Esophagus muscularis mucosa (tissue), 4 donors: ENCODE data around the gene HES2. TPM values are rescaled to one million over a fixed set of nuclear protein-coding genes. Genes with fewer than 3 reads are reported as not detected.

Experiments used
- DNase-seq: peaks from one replicate; pipeline ENCODE4 v3.0.0-alpha.2; 2017; ENCODE audit errors: extremely low spot score
- H3K27ac ChIP-seq, 4 donors: fragments of 200-600 bp; sonication (generic); replicated peaks in 1 of 4; 1 replicate in 3 of 4; 2 replicates in 1 of 4; pipeline ENCODE4 v1.5.1; 2016 to 2019; ENCODE audit warnings: mild to moderate bottlenecking in 1 of 4
- H3K27me3 ChIP-seq, 4 donors: fragments of 200-600 bp; sonication (generic); one replicate each; pipeline versions ENCODE4 v1.5.1 to v1.6.0; 2016 to 2019
- H3K36me3 ChIP-seq, 4 donors: fragments of 200-600 bp; sonication (generic); one replicate each; pipeline ENCODE4 v1.5.1; 2016 to 2019
- H3K4me1 ChIP-seq, 4 donors: fragments of 200-600 bp; sonication (generic); one replicate each; pipeline ENCODE4 v1.5.1; 2016 to 2019
- H3K4me3 ChIP-seq, 4 donors: fragments of 200-600 bp; sonication (generic); 1 replicate in 2 of 4; 2 replicates in 2 of 4; pipeline ENCODE4 v1.5.1; 2016 to 2019; ENCODE audit warnings: mild to moderate bottlenecking in 4 of 4, moderate library complexity in 1 of 4
- H3K9me3 ChIP-seq, 4 donors: fragments of 200-600 bp; sonication (generic); 1 replicate in 3 of 4; 2 replicates in 1 of 4; pipeline ENCODE4 v1.5.1; 2016 to 2019
- EP300 ChIP-seq: sonication (generic); formaldehyde crosslinking; IDR thresholded peaks from one replicate; pipeline ENCODE4 v1.6.1; 2017; ENCODE audit warnings: antibody characterized with exemption
- POLR2A ChIP-seq: fragments of 450-650 bp; IDR thresholded peaks from one replicate; pipeline ENCODE4 v1.6.1; 2017; ENCODE audit warnings: antibody characterized with exemption, moderate library complexity, mild to moderate bottlenecking, low read depth
- POLR2AphosphoS5 ChIP-seq, 2 donors: sonication (generic); formaldehyde crosslinking; IDR thresholded peaks; one replicate each; pipeline ENCODE4 v1.6.1; 2017; ENCODE audit warnings: antibody characterized with exemption in 2 of 2
- WGBS: methylation state at CpG from one replicate; pipeline ENCODE4 v1.1.5; 2018; 5-methylcytosine and 5-hydroxymethylcytosine counted together
- intact Hi-C: fragments of 100-400 bp; cut with DNase I; formaldehyde crosslinking; loops from one replicate; pipeline ENCODE4 v1.15.1; 2023
- total RNA-seq, 4 donors: library from RNA; depleted of rRNA; stranded (reverse); fragments of >200 nt; gene quantifications; one replicate each; pipeline versions ENCODE4 v1.1.0 to v1.2.1, GENCODE V29; 2016
- TF ChIP-seq, protein P1 (sequence below), 3 experiments: fragments of 200-600 bp in 2 of 3; fragments of 450-650 bp in 1 of 3; sonication (generic) in 2 of 3; IDR thresholded peaks; one replicate each; pipeline ENCODE4 v1.5.1; 2017 to 2019; ENCODE audit warnings: antibody characterized with exemption in 3 of 3, mild to moderate bottlenecking in 2 of 3, moderate library complexity in 1 of 3

The HES2 gene
- total RNA-seq, 4 donors from 2014 or later, result not detected

DNA sequence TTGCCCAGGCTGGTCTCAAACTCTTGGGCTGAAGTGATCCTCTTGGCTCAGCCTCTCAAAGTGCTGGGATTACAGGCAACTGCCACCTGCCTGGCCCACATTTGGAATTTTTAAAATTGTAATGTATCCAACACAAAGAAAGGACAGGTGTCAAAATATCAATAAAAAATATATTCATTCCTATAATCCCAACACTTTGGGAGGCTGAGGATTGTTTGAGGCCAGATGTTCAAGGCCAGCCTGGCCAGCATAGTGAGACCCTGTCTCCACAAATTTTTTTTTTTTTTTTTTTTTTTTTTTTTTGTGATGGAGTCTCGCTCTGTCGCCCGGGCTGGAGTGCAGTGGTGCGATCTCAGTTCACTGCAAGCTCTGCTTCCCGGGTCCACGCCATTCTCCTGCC is 10.0 kb downstream of the HES2 start:
- Histone ChIP-seq H3K4me1 (peaks cover 0 to 4% (median 0%) of the 10 kb centered on the region in 4 donors), H3K27ac (no peak overlapping the region), H3K36me3 (no peaks in the 10 kb centered on the region), H3K9me3 (no peaks in the 10 kb centered on the region), H3K4me3 (no peak overlapping the region), H3K27me3 (peaks cover 0 to 73% (median 6%) of the 10 kb centered on the region in 4 donors)
- intact Hi-C loops, result no loop called here
- 92% methylated on average over 6 of the region's 6 CpGs for WGBS
- TF ChIP-seq POLR2AphosphoS5 (IDR thresholded peaks at IDR 0.05), result no peak
- no peak for TF ChIP-seq POLR2A
- TF ChIP-seq, protein P1, sequence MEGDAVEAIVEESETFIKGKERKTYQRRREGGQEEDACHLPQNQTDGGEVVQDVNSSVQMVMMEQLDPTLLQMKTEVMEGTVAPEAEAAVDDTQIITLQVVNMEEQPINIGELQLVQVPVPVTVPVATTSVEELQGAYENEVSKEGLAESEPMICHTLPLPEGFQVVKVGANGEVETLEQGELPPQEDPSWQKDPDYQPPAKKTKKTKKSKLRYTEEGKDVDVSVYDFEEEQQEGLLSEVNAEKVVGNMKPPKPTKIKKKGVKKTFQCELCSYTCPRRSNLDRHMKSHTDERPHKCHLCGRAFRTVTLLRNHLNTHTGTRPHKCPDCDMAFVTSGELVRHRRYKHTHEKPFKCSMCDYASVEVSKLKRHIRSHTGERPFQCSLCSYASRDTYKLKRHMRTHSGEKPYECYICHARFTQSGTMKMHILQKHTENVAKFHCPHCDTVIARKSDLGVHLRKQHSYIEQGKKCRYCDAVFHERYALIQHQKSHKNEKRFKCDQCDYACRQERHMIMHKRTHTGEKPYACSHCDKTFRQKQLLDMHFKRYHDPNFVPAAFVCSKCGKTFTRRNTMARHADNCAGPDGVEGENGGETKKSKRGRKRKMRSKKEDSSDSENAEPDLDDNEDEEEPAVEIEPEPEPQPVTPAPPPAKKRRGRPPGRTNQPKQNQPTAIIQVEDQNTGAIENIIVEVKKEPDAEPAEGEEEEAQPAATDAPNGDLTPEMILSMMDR (IDR thresholded peaks at IDR 0.05), result no peak
- TF ChIP-seq EP300, result no peak
- DNase-seq, result no peak

DNA sequence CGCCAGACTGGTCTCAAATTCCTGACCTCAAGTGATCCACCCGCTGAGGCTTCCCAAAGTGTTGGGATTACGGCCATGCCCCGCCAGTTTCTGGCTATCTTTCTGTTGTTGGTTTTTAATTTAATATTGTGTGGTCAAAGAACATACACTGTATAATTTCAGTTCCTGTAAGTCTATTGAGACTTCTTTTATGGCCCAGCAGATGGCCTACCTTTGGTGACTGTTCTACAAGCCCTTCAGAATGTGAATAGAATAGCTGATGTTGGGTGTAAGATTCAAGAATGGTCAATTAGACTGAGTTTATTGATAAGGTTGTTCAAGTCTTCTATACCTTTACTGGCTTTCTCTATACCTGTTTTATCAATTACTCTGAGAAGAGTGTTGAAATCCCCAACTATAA is 10.7 kb downstream of the HES2 start:
- Histone ChIP-seq H3K27ac (no peak overlapping the region), H3K4me3 (no peak overlapping the region), H3K4me1 (no peaks in the 10 kb centered on the region), H3K27me3 (peaks cover 0 to 67% (median 3%) of the 10 kb centered on the region in 4 donors), H3K9me3 (no peaks in the 10 kb centered on the region), H3K36me3 (no peaks in the 10 kb centered on the region)
- intact Hi-C loops, result no loop called here
- WGBS, result 97% methylated on average over 4 of the region's 4 CpGs
- no peak for TF ChIP-seq POLR2A
- TF ChIP-seq POLR2AphosphoS5 (IDR thresholded peaks at IDR 0.05), result no peak
- TF ChIP-seq, protein P1 (IDR thresholded peaks at IDR 0.05), result no peak
- no peak for TF ChIP-seq EP300
- no peak for DNase-seq

DNA sequence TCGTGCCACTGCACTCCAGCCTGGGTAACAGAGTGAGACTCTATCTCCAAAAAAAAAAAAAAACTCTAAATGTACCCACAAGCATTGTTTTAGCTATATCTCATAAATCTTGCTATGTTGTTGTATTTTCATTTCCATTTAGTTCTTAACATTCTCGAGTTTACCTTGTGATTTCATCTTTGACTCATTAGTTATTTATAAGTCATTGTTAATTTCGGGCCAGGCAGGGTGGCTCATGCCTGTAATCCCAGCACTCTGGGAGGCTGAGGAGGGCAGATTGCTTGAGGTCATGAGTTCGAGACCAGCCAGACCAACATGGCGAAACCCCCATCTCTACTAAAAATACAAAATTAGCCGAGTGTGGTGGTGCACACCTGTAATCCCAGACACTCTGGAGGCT is 11.7 kb downstream of the HES2 start:
- Histone ChIP-seq H3K9me3 (no peaks in the 10 kb centered on the region), H3K4me1 (no peaks in the 10 kb centered on the region), H3K36me3 (no peaks in the 10 kb centered on the region), H3K27me3 (peaks cover 0 to 56% (median 2%) of the 10 kb centered on the region in 4 donors), H3K27ac (no peak overlapping the region), H3K4me3 (no peak overlapping the region)
- no peak for DNase-seq
- intact Hi-C loops, result no loop called here
- WGBS, result 84% methylated on average over 6 of the region's 6 CpGs
- TF ChIP-seq EP300, result no peak

DNA sequence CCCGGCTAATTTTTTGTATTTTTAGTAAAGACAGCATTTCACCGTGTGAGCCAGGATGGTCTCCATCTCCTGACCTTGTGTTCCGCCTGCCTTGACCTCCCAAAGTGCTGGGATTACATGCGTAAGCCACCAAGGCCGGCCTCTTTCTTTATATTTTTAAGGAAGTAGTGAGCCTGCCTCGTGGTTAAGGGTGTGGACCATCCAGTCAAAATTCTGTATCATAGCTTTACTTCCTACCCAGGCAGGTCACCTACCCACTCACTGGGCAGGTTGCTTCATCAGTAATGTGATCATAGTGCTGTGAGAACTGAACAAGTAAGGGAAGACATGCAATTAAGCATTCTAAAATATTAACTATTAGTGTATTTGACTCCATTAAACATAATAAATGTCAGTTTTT is 18.0 kb downstream of the HES2 start:
- H3K27ac ChIP-seq, result no peak overlapping the region
- no peaks in the 10 kb centered on the region for H3K36me3 ChIP-seq
- H3K9me3 ChIP-seq, result no peaks in the 10 kb centered on the region
- intact Hi-C loops, result no loop called here
- DNase-seq, result no peak
- 68% methylated on average over 6 of the region's 6 CpGs for WGBS
- H3K4me1 ChIP-seq, result no peaks in the 10 kb centered on the region
- peaks cover 0 to 13% (median 0%) of the 10 kb centered on the region in 4 donors for H3K27me3 ChIP-seq
- TF ChIP-seq, protein P1 (IDR thresholded peaks at IDR 0.05), result no peak
- TF ChIP-seq EP300 (no peak), POLR2A (no peak), POLR2AphosphoS5 (IDR thresholded peaks at IDR 0.05) (no peak)
- H3K4me3 ChIP-seq, result no peak overlapping the region

DNA sequence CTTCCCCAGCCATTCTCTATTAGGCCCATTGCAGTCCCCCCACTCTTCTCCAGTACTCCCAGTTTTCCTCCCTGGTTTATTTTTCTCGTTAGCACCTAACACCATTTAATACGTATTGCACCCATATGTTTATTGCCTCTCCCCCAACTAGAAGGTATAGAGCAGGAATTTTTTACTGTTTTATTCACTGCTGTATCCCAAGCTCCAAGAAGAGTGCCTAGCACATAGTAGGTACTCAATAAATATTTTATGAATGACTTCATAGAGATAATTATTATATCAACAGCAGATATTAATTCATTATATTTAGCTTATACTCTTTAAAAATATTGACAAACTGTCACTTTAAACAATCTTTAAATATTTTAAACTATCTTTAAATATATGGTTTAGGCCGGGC is 20.4 kb downstream of the HES2 start:
- H3K27me3 ChIP-seq, result no peaks in the 10 kb centered on the region
- no peak for TF ChIP-seq EP300
- TF ChIP-seq, protein P1 (IDR thresholded peaks at IDR 0.05), result no peak
- no peak for TF ChIP-seq POLR2AphosphoS5 (IDR thresholded peaks at IDR 0.05)
- no peak for TF ChIP-seq POLR2A
- H3K36me3 ChIP-seq, result no peaks in the 10 kb centered on the region
- H3K4me1 ChIP-seq, result peaks cover under 1 to 9% (median 5%) of the 10 kb centered on the region in 4 donors
- H3K27ac ChIP-seq, result no peak overlapping the region
- DNase-seq, result no peak
- 92% methylated on average over 3 of the region's 3 CpGs for WGBS
- intact Hi-C loops, result no loop called here
- no peaks in the 10 kb centered on the region for H3K9me3 ChIP-seq
- H3K4me3 ChIP-seq, result no peak overlapping the region
